ENCODE results near the gene BBS12. TPM values are rescaled to one million over a fixed set of nuclear protein-coding genes. Genes with fewer than 3 reads are reported as not detected.

The BBS12 gene
- polyA plus RNA-seq, 3 donors from 2014 or later, result 0.19 to 1.1 TPM; not detected in 1

- Mint-ChIP-seq H3K27ac (no peak overlapping the region), H3K36me3 (no peaks in the 10 kb centered on the region), H3K9me3 (no peaks in the 10 kb centered on the region), H3K4me3 (no peak overlapping the region), H3K27me3 (ENCODE audit: low read depth in 3 of 3) (peaks cover 4 to 12% (median 8%) of the 10 kb centered on the region in 3 donors), H3K4me1 (no peaks in the 10 kb centered on the region)
- no peak for DNase-seq
These were observed 27.5 kb upstream of the BBS12 start for GRCh38 chr4:122705009-122705408.

GRCh38 chr4:122705547-122706117 is 26.9 kb upstream of the BBS12 start:
- H3K27me3 Mint-ChIP-seq (ENCODE audit: low read depth in 3 of 3), result peaks cover 3 to 12% (median 8%) of the 10 kb centered on the region in 3 donors
- no peak overlapping the region for H3K27ac Mint-ChIP-seq
- DNase-seq, result no peak
- H3K9me3 Mint-ChIP-seq, result no peaks in the 10 kb centered on the region
- no peaks in the 10 kb centered on the region for H3K4me1 Mint-ChIP-seq
- H3K36me3 Mint-ChIP-seq, result no peaks in the 10 kb centered on the region
- no peak overlapping the region for H3K4me3 Mint-ChIP-seq

DNA sequence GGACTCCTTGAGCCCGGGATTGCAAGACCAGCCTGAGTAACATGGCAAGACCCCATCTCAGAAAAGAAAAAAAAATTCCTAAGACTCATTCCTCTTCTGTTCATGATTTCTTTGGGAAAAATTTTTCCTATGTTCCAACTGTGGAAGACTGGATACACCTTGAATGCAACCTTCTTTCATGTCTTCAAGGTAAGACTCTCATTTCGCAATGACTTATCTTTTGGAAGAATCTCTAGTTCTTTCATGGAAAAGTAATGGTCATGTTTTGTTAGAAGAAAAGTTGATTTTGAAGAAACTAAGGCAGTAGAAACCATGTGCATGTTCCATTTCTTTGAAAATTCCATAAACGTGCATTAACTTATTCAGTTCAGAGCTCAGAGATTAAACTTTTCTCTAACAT is 26.0 kb upstream of the BBS12 start:
- DNase-seq, result no peak
- H3K27me3 Mint-ChIP-seq (ENCODE audit: low read depth in 3 of 3), result peaks cover 0 to 13% (median 9%) of the 10 kb centered on the region in 3 donors
- no peak overlapping the region for H3K4me3 Mint-ChIP-seq
- no peaks in the 10 kb centered on the region for H3K9me3 Mint-ChIP-seq
- no peaks in the 10 kb centered on the region for H3K4me1 Mint-ChIP-seq
- H3K36me3 Mint-ChIP-seq, result no peaks in the 10 kb centered on the region
- no peak overlapping the region for H3K27ac Mint-ChIP-seq

GRCh38 chr4:122707497-122707896 is 25.0 kb upstream of the BBS12 start:
- Mint-ChIP-seq H3K27ac (no peak overlapping the region), H3K4me1 (no peaks in the 10 kb centered on the region), H3K4me3 (no peak overlapping the region), H3K36me3 (no peaks in the 10 kb centered on the region), H3K27me3 (ENCODE audit: low read depth in 3 of 3) (peaks cover 0 to 13% (median 6%) of the 10 kb centered on the region in 3 donors), H3K9me3 (no peaks in the 10 kb centered on the region)
- DNase-seq, result no peak

- H3K27ac Mint-ChIP-seq, result no peak overlapping the region
- peaks cover 3 to 12% (median 4%) of the 10 kb centered on the region in 3 donors for H3K27me3 Mint-ChIP-seq (ENCODE audit: low read depth in 3 of 3)
- H3K36me3 Mint-ChIP-seq, result no peaks in the 10 kb centered on the region
These were observed 23.3 kb upstream of the BBS12 start for GRCh38 chr4:122709236-122709635.

GRCh38 chr4:122710434-122711308 is 21.8 kb upstream of the BBS12 start:
- no peak for DNase-seq

More at GRCh38 chr4:122709236-122709635, 23.3 kb upstream of the BBS12 start:
- no peak overlapping the region for H3K4me3 Mint-ChIP-seq
- DNase-seq, result no peak
- no peaks in the 10 kb centered on the region for H3K9me3 Mint-ChIP-seq
- no peaks in the 10 kb centered on the region for H3K4me1 Mint-ChIP-seq

DNA sequence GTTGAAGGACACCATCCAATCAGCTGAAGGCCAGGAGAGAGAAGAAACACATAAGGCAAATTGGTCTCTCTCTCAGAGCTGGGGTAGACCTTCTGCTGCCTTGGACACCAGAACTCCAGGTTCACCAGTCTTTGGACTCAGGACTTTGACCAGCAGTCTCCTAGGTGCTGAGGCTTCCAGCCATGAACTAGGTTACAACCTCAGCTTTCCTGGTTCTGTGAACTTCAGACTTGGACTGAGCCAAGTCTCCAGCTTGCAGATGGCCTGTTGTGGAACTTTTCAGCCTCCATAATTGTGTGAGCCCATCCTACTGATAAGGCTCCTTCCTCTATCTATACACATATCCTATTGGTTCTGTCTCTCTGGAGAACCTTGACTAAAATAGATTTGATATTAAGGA is 20.6 kb upstream of the BBS12 start:
- no peak for DNase-seq
- Mint-ChIP-seq H3K36me3 (no peaks in the 10 kb centered on the region), H3K27me3 (ENCODE audit: low read depth in 3 of 3) (peaks cover 2 to 5% (median 3%) of the 10 kb centered on the region in 3 donors), H3K4me3 (no peak overlapping the region), H3K27ac (no peak overlapping the region), H3K9me3 (no peaks in the 10 kb centered on the region), H3K4me1 (no peaks in the 10 kb centered on the region)

More at GRCh38 chr4:122710434-122711308, 21.8 kb upstream of the BBS12 start:
- H3K4me3 Mint-ChIP-seq, result no peak overlapping the region
- H3K36me3 Mint-ChIP-seq, result no peaks in the 10 kb centered on the region
- no peak overlapping the region for H3K27ac Mint-ChIP-seq
- H3K4me1 Mint-ChIP-seq, result no peaks in the 10 kb centered on the region
- no peaks in the 10 kb centered on the region for H3K9me3 Mint-ChIP-seq
- H3K27me3 Mint-ChIP-seq (ENCODE audit: low read depth in 3 of 3), result peaks cover 2 to 5% (median 3%) of the 10 kb centered on the region in 3 donors

- Mint-ChIP-seq H3K4me1 (no peaks in the 10 kb centered on the region), H3K4me3 (no peak overlapping the region), H3K9me3 (no peaks in the 10 kb centered on the region), H3K27me3 (ENCODE audit: low read depth in 3 of 3) (peaks cover under 1 to 5% (median 3%) of the 10 kb centered on the region in 3 donors), H3K36me3 (no peaks in the 10 kb centered on the region), H3K27ac (no peak overlapping the region)
- no peak for DNase-seq
These were observed 19.7 kb upstream of the BBS12 start for GRCh38 chr4:122712782-122713181.

GRCh38 chr4:122715221-122715620 is 17.3 kb upstream of the BBS12 start:
- no peaks in the 10 kb centered on the region for H3K36me3 Mint-ChIP-seq
- H3K27me3 Mint-ChIP-seq (ENCODE audit: low read depth in 3 of 3), result peaks cover 3 to 14% (median 3%) of the 10 kb centered on the region in 3 donors
- no peaks in the 10 kb centered on the region for H3K4me1 Mint-ChIP-seq
- no peak overlapping the region for H3K4me3 Mint-ChIP-seq
- no peak for DNase-seq
- no peaks in the 10 kb centered on the region for H3K9me3 Mint-ChIP-seq
- no peak overlapping the region for H3K27ac Mint-ChIP-seq

DNA sequence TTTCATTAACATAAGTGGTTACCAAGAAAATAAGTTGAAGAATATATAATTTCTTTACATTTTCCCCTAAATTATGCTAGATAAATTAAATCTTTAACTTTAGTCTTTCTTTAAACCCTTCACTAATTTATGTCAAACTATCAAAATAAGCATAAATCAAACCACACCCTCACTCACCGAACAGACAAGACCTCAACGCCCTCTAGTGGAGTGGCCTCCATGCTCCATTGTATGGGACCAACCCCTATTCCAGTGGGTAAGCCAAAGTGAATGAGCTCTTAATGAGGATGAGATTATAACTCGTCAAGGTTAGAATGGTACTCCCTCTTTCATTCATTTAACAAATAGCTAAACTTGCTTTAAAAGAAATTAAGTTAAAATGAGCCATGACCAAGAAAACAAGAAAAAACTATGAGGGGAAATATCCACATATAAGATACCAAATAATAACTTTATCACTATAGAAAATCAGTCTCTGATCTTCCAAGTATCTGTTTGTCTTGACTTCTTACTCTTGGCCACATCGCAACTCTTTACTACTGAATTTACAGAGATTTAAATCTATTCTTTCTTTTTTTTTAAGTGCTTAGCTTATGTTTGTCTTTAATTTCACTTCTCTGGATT is 15.6 kb upstream of the BBS12 start:
- Mint-ChIP-seq H3K4me1 (no peaks in the 10 kb centered on the region), H3K9me3 (no peaks in the 10 kb centered on the region), H3K36me3 (no peaks in the 10 kb centered on the region), H3K27me3 (ENCODE audit: low read depth in 3 of 3) (peaks cover 3 to 9% (median 3%) of the 10 kb centered on the region in 3 donors), H3K4me3 (no peak overlapping the region), H3K27ac (no peak overlapping the region)
- peak; percentile 29 to 44 (median 31) for DNase-seq

DNA sequence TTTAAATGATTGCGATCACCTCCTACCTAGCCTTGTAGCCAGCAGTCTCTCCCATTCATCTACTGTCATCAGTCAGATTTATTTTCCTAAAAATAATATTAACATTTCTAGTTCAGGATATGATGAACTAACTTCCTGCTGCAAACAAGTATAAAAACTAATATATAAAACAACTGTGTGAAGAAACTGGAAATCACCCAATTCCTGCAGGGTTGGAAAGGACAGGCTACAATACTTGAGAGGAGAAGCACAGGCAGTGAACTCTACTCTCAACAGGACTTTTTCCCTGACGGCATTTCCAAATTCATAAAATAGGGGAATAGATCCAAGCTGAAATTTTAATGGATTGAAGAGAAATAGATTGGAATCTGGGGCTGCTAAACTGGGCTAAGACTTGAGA is 14.2 kb upstream of the BBS12 start:
- no peak overlapping the region for H3K4me3 Mint-ChIP-seq
- DNase-seq, result no peak
- H3K27me3 Mint-ChIP-seq (ENCODE audit: low read depth in 3 of 3), result peaks cover 3 to 12% (median 4%) of the 10 kb centered on the region in 3 donors
- no peaks in the 10 kb centered on the region for H3K9me3 Mint-ChIP-seq
- no peak overlapping the region for H3K27ac Mint-ChIP-seq
- H3K4me1 Mint-ChIP-seq, result no peaks in the 10 kb centered on the region
- H3K36me3 Mint-ChIP-seq, result no peaks in the 10 kb centered on the region

- no peaks in the 10 kb centered on the region for H3K9me3 Mint-ChIP-seq
- H3K4me1 Mint-ChIP-seq, result no peaks in the 10 kb centered on the region
- no peak overlapping the region for H3K4me3 Mint-ChIP-seq
- DNase-seq, result no peak
- H3K27me3 Mint-ChIP-seq (ENCODE audit: low read depth in 3 of 3), result peaks cover 2 to 12% (median 9%) of the 10 kb centered on the region in 3 donors
- H3K27ac Mint-ChIP-seq, result no peak overlapping the region
- H3K36me3 Mint-ChIP-seq, result no peaks in the 10 kb centered on the region
These were observed 10.2 kb upstream of the BBS12 start for GRCh38 chr4:122722256-122722655.

GRCh38 chr4:122728856-122729255 is 3.6 kb upstream of the BBS12 start:
- H3K27ac Mint-ChIP-seq, result no peak overlapping the region
- no peak for DNase-seq
- no peaks in the 10 kb centered on the region for H3K9me3 Mint-ChIP-seq
- no peak overlapping the region for H3K4me3 Mint-ChIP-seq
- peaks cover 18 to 23% of the 10 kb centered on the region in 2 donors for H3K4me1 Mint-ChIP-seq
- peaks cover 6 to 20% (median 8%) of the 10 kb centered on the region in 3 donors for H3K27me3 Mint-ChIP-seq (ENCODE audit: low read depth in 3 of 3)
- no peaks in the 10 kb centered on the region for H3K36me3 Mint-ChIP-seq

DNA sequence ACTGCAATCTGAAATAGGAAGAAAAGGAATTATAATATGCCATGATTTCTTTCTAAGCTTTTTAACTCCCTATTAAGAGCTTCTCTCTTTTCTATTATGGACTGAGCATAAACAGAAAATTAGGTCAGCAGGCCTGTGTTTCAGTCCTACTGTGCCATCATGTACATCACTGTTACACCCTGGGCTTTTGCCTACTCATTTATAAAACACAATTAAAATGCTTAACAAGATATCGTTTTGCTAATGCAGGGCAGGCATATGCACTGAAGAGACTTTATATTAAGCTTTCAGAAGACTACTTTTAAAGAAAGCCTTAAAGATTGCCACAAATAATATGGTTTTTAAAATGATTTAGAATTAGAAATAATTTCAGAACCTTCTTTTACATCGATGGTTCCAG is 828 bp upstream of the BBS12 start:
- Mint-ChIP-seq H3K4me1 (peaks cover 20 to 23% of the 10 kb centered on the region in 2 donors), H3K27ac (peak overlapping the region in 3 of 6 donors; percentile 6 to 98 (median 93)), H3K36me3 (no peaks in the 10 kb centered on the region), H3K9me3 (no peaks in the 10 kb centered on the region), H3K4me3 (no peak overlapping the region), H3K27me3 (ENCODE audit: low read depth in 3 of 3) (peaks cover 6 to 16% (median 8%) of the 10 kb centered on the region in 3 donors)
- no peak for DNase-seq
